ENCODE measurements around the gene SRGAP3.

DNA sequence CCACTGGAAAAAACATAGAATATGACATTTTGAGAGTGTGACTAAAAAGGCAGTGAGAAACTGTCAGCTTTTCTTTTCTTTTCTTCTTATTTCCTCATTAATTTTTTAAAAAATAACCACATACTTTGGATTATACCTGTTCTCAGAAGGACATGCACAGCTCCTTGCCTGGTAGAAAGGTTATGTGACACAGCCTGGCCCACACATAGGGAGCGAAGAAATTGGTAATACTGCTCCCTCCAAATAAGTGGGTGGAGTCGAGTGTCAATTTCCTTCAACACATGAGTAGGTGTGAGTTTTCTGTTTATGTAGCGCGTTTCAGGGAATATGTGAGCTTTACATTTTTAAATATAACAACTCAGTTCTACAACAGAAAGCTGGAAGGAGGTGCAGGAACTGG, 257.2 kb downstream of the SRGAP3 start:
- TF ChIP-seq CTCF (conservative IDR thresholded peaks at IDR 0.05 in 1 of 2, IDR thresholded peaks at IDR 0.05 in 1 of 2; ENCODE audit: low read depth in 1 of 2, low read length in 2 of 2) (no peak), EZH2 (IDR thresholded peaks at IDR 0.05; ENCODE audit: low read length, missing control alignments) (no peak)
